Myometrial cell (primary cell): Measurements from ENCODE around the gene ALKBH6. TPM values are rescaled to one million over a fixed set of nuclear protein-coding genes. Genes with fewer than 3 reads are reported as not detected.

ENCODE experiments used
- total RNA-seq: library from RNA; depleted of rRNA; stranded (reverse); fragments of >200 nt; gene quantifications from 2 replicates; pipeline ENCODE4 v1.2.3, GENCODE V29; 2015

ALKBH6 gene
- total RNA-seq, result 27.5 and 29.4 TPM in 2 replicates

GRCh38 chr19:36014012-36014924, at the start of gene ALKBH6:
Gene ALKBH6, minus strand, starts transcription at chr19:36014213. Its CDS starts 816 bp downstream, at chr19:36013397.

DNA sequence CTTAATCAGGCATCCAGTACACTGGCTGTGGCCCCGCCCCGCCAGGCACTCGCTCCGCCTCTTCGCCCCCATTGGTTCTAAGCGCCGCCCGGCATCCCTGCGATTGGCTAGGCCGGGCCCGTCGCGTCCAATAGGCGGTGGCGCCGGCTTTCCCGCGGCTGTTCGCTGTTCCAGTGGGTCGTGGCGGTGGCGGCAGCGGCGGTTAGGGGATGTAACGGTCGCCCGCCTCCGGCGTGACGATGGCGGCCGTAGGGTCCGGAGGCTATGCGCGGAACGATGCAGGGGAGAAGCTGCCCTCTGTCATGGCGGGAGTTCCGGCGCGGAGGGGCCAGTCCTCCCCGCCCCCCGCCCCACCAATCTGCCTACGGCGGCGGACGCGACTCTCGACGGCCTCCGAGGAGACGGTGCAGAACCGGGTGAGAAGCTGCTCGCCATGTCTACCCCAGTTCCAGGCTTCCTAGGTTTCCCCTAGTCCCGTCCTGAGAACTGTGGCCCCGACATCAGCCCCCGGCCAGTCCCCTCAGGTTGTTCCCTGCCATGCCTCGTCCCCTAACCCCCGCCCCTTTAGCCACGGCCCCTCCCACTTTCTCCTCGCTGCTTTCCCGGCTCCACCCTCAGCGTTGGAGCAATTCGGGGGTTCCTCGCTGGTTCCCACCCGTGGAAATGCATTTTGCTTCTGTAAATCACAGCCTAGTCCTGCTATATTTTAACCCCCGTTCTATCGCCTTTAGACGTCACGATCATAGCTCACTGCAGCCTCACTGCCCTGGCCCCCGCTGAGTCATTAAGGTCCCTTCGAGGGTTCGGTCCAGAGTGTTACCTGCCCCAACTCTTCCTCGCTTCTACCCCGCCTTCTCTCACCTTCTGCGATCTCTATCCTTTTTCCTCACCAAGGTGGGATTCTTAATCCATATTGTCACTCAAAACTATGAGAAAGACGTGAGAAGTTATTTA, 41.0 kb upstream of the ALKBH6 start, which contains the start of gene WDR62:
TSS of gene WDR62 (plus strand) at position 165 of the 954 bp plus-strand sequence. CDS start at position 240, 75 bp downstream.

GRCh38 chr19:36054119-36054732, 40.2 kb upstream of the ALKBH6 start, which contains the start of gene THAP8:
Gene THAP8, minus strand, starts transcription at chr19:36054285. Its CDS starts 68 bp downstream, at chr19:36054217.

GRCh38 chr19:36032251-36033104, 18.5 kb upstream of the ALKBH6 start, which contains the start of gene CLIP3:
Gene CLIP3, minus strand, starts transcription at chr19:36032873. Its CDS starts 516 bp downstream, at chr19:36032357.

DNA sequence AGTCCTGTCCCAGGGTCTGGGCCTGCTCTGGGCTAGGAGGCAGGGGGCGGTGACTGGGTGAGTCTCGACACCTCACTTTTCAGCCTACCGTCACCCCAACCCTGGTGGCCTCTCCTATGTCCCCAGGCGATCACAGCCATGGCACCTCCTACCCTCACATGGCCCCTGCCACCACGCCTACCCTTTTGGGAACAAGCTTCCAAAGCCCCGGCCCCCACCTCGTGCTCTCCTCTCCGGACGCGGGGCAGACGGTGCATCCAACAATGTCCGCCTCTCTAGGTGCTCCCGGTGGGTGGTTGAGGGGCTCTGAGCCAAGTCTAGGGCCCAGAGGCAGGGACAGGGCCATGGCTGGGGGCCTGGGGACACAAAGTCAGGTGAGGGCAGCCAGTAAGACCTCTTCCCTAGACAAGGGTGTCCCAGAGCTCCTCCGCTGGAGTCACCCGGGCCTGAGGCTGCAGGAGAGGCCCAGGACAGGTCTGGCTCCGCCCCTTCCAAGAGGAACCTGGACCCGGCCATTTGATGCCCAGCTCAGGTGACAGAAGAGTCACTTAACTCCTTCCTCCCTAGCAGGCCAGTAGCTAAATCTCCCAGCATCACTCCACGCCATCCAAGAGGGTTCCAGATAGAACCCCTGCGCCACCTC, 5.6 kb downstream of the ALKBH6 start, which contains the start of gene SYNE4:
TSS of gene SYNE4 (minus strand) at position 478 of the 643 bp plus-strand sequence. CDS start at position 346, 132 bp downstream.

DNA sequence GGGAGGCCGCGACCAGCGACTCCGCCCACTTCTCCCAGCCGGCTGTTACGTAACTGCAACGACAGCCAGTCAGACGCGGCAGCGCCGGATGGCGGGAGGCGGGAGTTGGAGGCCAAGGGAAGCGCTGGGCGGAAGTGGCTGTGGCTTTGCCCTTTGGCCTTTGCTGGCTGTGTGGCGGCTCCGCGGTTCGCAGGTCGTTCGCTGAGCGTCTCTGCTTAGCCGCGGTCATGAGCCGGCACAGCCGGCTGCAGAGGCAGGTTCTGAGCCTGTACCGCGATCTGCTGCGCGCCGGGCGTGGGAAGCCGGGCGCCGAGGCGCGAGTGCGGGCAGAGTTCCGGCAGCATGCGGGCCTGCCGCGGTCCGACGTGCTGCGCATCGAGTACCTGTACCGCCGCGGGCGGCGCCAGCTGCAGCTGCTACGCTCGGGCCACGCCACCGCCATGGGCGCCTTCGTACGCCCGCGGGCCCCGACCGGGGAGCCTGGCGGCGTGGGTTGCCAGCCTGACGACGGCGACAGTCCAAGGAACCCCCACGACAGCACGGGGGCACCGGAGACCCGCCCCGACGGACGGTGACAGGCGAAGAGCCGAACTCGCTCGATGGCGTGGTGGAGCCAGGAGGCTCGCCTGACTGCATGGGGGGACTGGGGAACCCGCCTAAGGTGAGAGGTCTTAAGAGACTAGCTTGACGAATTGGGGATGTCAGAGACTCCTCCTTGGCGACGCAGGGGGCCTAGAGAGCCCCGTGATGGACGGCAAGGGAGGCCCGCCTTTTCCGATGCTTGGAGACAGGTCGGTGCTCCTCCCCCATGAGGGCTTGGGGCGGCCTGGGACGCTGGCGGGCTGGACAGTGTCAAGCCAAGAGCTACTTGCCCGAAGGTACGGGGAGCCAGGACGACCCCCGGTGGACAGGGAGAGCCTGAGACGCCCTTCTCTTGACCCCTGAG, 18.7 kb downstream of the ALKBH6 start, which contains the start of gene SDHAF1:
TSS of gene SDHAF1 (plus strand) at position 141 of the 946 bp plus-strand sequence. CDS start at position 228, 87 bp downstream.

Other genes starting within 250 kb of the ALKBH6 start
- gene ARHGAP33, start 238.6 kb downstream of the ALKBH6 start, total RNA-seq, result 1.4 and 9.9 TPM in 2 replicates
- not detected in 2 replicates for gene PRODH2, start 201.4 kb downstream of the ALKBH6 start, total RNA-seq
- gene NPHS1, start 161.7 kb downstream of the ALKBH6 start, total RNA-seq, result not detected in 2 replicates
- gene KIRREL2, start 157.3 kb downstream of the ALKBH6 start, total RNA-seq, result 0.86 TPM in 1 of 2 replicates, not detected in the other
- 18.4 and 45.8 TPM in 2 replicates for gene APLP1, start 145.6 kb downstream of the ALKBH6 start, total RNA-seq
- gene NFKBID, start 113.7 kb downstream of the ALKBH6 start, total RNA-seq, result 3.7 and 7.1 TPM in 2 replicates
- not detected in 2 replicates for gene HCST, start 111.7 kb downstream of the ALKBH6 start, total RNA-seq
- not detected in 2 replicates for gene TYROBP, start 105.9 kb downstream of the ALKBH6 start, total RNA-seq
- gene LRFN3, start 77.8 kb downstream of the ALKBH6 start, total RNA-seq, result 2.6 and 3.2 TPM in 2 replicates
- gene SDHAF1, start 19.0 kb downstream of the ALKBH6 start, total RNA-seq, result 20.4 and 34.9 TPM in 2 replicates
- gene SYNE4, start 5.4 kb downstream of the ALKBH6 start, total RNA-seq, result 0.18 TPM in 1 of 2 replicates, not detected in the other
- 9.2 and 11.5 TPM in 2 replicates for gene CLIP3, start 18.7 kb upstream of the ALKBH6 start, total RNA-seq
- gene THAP8, start 40.1 kb upstream of the ALKBH6 start, total RNA-seq, result 8.4 and 9.0 TPM in 2 replicates
- gene WDR62, start 40.7 kb upstream of the ALKBH6 start, total RNA-seq, result 9.4 and 11.5 TPM in 2 replicates
- not detected in 2 replicates for gene OVOL3, start 96.9 kb upstream of the ALKBH6 start, total RNA-seq
- gene POLR2I, start 100.7 kb upstream of the ALKBH6 start, total RNA-seq, result 36.3 and 40.9 TPM in 2 replicates
- 296 and 316 TPM in 2 replicates for gene TBCB, start 101.3 kb upstream of the ALKBH6 start, total RNA-seq
- 228 and 269 TPM in 2 replicates for gene CAPNS1, start 125.9 kb upstream of the ALKBH6 start, total RNA-seq
- gene COX7A1, start 138.2 kb upstream of the ALKBH6 start, total RNA-seq, result 5.5 and 17.6 TPM in 2 replicates
- 0.29 and 1.6 TPM in 2 replicates for gene ZNF565, start 200.5 kb upstream of the ALKBH6 start, total RNA-seq
- gene ZNF146, start 200.9 kb upstream of the ALKBH6 start, total RNA-seq, result 49.3 and 53.2 TPM in 2 replicates